ENCODE results near the gene TYK2. TPM values are rescaled to one million over a fixed set of nuclear protein-coding genes. Genes with fewer than 3 reads are reported as not detected.

TYK2 gene
- total RNA-seq, 1 experiment from 2014 or later = 104 TPM

DNA sequence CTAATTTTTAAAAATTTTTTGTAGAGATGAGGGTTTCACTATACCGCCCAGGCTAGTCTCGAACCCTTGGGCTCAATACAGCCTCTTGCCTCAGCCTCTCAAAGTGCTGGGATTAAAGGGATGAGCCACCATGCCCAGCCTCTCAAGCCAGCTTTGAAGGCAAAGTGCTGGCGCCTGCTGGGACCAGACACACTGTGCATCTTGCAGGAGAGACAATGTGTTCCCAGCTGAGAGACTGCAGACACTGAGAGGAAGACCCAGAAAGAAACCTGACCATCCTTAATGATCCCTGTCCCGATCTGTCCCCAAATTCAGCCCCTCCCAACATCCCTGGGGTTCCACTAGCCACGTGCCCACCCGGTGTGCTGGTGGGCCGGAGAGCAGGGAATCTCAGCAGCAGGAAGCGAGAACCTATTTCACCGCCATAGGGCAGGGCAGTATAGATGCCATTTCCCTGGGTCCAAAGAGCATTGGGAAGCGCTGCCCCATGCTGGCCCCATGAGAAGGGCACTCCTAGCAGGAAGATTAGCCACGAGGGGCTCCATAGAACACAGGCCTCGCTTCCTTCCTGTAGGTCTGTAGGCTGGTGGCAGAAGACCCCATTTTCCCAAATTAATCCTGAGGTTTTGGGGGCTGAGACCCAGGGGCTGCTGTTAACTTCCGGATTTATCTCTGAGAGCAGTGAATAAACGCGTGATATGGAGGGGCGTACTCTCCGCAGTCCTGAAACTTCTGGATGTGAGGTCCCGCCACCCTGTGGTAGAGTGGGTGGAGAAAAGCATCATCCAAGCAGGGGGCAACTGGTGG is 48.0 kb downstream of the TYK2 start:
- in situ Hi-C loops (cut with HindIII; ENCODE audit: low pct_unique_long_range_greater_than_20kb, low sequenced_read_pairs) = no loop called here
- TF ChIP-seq, protein P1, sequence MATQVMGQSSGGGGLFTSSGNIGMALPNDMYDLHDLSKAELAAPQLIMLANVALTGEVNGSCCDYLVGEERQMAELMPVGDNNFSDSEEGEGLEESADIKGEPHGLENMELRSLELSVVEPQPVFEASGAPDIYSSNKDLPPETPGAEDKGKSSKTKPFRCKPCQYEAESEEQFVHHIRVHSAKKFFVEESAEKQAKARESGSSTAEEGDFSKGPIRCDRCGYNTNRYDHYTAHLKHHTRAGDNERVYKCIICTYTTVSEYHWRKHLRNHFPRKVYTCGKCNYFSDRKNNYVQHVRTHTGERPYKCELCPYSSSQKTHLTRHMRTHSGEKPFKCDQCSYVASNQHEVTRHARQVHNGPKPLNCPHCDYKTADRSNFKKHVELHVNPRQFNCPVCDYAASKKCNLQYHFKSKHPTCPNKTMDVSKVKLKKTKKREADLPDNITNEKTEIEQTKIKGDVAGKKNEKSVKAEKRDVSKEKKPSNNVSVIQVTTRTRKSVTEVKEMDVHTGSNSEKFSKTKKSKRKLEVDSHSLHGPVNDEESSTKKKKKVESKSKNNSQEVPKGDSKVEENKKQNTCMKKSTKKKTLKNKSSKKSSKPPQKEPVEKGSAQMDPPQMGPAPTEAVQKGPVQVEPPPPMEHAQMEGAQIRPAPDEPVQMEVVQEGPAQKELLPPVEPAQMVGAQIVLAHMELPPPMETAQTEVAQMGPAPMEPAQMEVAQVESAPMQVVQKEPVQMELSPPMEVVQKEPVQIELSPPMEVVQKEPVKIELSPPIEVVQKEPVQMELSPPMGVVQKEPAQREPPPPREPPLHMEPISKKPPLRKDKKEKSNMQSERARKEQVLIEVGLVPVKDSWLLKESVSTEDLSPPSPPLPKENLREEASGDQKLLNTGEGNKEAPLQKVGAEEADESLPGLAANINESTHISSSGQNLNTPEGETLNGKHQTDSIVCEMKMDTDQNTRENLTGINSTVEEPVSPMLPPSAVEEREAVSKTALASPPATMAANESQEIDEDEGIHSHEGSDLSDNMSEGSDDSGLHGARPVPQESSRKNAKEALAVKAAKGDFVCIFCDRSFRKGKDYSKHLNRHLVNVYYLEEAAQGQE (IDR thresholded peaks at IDR 0.05; ENCODE audit: insufficient read depth in 1 of 2, low read depth in 2 of 2, low read length in 1 of 2) = no peak
- TF ChIP-seq POLR2AphosphoS5 (IDR thresholded peaks at IDR 0.05; ENCODE audit: low read depth, low read length) (no peak), SIN3A (IDR thresholded peaks at IDR 0.05; ENCODE audit: borderline replicate concordance, insufficient read depth, low read depth, low read length) (no peak), TCF7L2 (IDR thresholded peaks at IDR 0.05; ENCODE audit: low read depth, low read length) (no peak)
- TF ChIP-seq, protein P2, sequence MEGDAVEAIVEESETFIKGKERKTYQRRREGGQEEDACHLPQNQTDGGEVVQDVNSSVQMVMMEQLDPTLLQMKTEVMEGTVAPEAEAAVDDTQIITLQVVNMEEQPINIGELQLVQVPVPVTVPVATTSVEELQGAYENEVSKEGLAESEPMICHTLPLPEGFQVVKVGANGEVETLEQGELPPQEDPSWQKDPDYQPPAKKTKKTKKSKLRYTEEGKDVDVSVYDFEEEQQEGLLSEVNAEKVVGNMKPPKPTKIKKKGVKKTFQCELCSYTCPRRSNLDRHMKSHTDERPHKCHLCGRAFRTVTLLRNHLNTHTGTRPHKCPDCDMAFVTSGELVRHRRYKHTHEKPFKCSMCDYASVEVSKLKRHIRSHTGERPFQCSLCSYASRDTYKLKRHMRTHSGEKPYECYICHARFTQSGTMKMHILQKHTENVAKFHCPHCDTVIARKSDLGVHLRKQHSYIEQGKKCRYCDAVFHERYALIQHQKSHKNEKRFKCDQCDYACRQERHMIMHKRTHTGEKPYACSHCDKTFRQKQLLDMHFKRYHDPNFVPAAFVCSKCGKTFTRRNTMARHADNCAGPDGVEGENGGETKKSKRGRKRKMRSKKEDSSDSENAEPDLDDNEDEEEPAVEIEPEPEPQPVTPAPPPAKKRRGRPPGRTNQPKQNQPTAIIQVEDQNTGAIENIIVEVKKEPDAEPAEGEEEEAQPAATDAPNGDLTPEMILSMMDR (IDR thresholded peaks at IDR 0.05) = no peak
- peaks cover 12% of the 10 kb centered on the region for H3K36me3 ChIP-seq (ENCODE audit: control insufficient read depth, insufficient read depth, low read length)
- no peak for ATAC-seq
- peak overlapping the region; percentile 87 for H3K27ac ChIP-seq (ENCODE audit: low read length)
- no peaks in the 10 kb centered on the region for H3K27me3 ChIP-seq (ENCODE audit: control insufficient read depth, insufficient read depth, low read length)
- ChIA-PET CTCF (no interaction called here), POLR2A (interaction anchor here (0.7 kb wide), 1 partner anchor 34 kb away, joined by 6 read pairs; no protein-coding TSS in a partner anchor)
- peak overlapping the region; percentile 78 to 86 for H3K4me3 ChIP-seq (ENCODE audit: low read depth in 2 of 2, low read length in 2 of 2)
- intact Hi-C loops (cut with micrococcal nuclease; ENCODE audit: unreplicated experiment) = no loop called here
- peaks cover 10% of the 10 kb centered on the region for H3K4me1 ChIP-seq (ENCODE audit: control insufficient read depth, insufficient read depth, low read length)
- DNase-seq (ENCODE audit: low read depth, low spot score) = no peak
- H3K9me3 ChIP-seq (ENCODE audit: control insufficient read depth, insufficient read depth, low read depth, low read length) = no peaks in the 10 kb centered on the region
- BruUV-seq (replicated peaks) = TSS peak; percentile 92

DNA sequence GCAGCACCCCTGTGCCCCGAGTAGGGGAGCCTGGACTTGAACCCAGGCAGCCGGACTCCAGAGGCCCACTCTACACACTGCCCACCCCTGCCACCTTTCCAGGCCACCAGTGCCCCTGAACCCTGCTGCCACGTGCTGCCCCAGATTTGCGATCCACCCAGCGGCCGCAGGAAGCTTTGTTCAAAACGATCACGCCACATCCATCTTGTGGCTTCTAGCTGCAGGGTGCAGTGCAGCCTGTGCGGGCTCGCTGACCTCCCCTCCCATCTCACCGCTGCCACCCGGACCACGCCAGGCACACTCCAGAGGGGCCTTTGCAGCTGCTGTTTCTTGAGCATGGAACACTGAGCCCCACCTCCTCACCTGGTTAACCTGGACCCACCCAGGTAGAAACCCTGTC is 50.8 kb downstream of the TYK2 start:
- H3K27me3 ChIP-seq (ENCODE audit: control insufficient read depth, insufficient read depth, low read length) = no peaks in the 10 kb centered on the region
- CTCF ChIA-PET = no interaction called here
- no peaks in the 10 kb centered on the region for H3K9me3 ChIP-seq (ENCODE audit: control insufficient read depth, insufficient read depth, low read depth, low read length)
- H3K4me3 ChIP-seq (ENCODE audit: low read depth in 2 of 2, low read length in 2 of 2) = no peak overlapping the region
- TF ChIP-seq SIN3A (IDR thresholded peaks at IDR 0.05; ENCODE audit: borderline replicate concordance, insufficient read depth, low read depth, low read length) (no peak), POLR2AphosphoS5 (IDR thresholded peaks at IDR 0.05; ENCODE audit: low read depth, low read length) (no peak), TCF7L2 (IDR thresholded peaks at IDR 0.05; ENCODE audit: low read depth, low read length) (no peak)
- TF ChIP-seq, protein P1 (IDR thresholded peaks at IDR 0.05; ENCODE audit: insufficient read depth in 1 of 2, low read depth in 2 of 2, low read length in 1 of 2) = no peak
- TF ChIP-seq, protein P2 (IDR thresholded peaks at IDR 0.05) = no peak
- peaks cover 12% of the 10 kb centered on the region for H3K36me3 ChIP-seq (ENCODE audit: control insufficient read depth, insufficient read depth, low read length)
- DNase-seq (ENCODE audit: low read depth, low spot score) = no peak
- in situ Hi-C loops (cut with HindIII; ENCODE audit: low pct_unique_long_range_greater_than_20kb, low sequenced_read_pairs) (no loop called here), intact Hi-C loops (cut with micrococcal nuclease; ENCODE audit: unreplicated experiment) (no loop called here)
- ATAC-seq = no peak
- no peak overlapping the region for H3K27ac ChIP-seq (ENCODE audit: low read length)
- BruUV-seq (replicated peaks) = no TSS peak
- POLR2A ChIA-PET = no interaction called here
- H3K4me1 ChIP-seq (ENCODE audit: control insufficient read depth, insufficient read depth, low read length) = peaks cover 5% of the 10 kb centered on the region; the same call in 1 of the 2 replicates
